Activated T-cell treated with anti-CD3 and anti-CD28 coated beads for 4 hours (primary cell): Measurements from ENCODE around the gene ATAT1.
"Not testable (repeated sequence)": the region's sequence is repeated elsewhere in the genome, so short reads cannot be mapped to it uniquely, and the experiment has no call there.

Experiments used
- DNase-seq: peaks from one replicate; pipeline ENCODE4 v3.0.0-alpha.2; 2020

The ATAT1 gene

GRCh38 chr6:30654798-30655742, 28.4 kb downstream of the ATAT1 start:
- DNase-seq = no peak

GRCh38 chr6:30655743-30656094, 29.0 kb downstream of the ATAT1 start:
- DNase-seq = no peak

GRCh38 chr6:30656513-30656912, 29.8 kb downstream of the ATAT1 start:
- no peak for DNase-seq

- no peak for DNase-seq
Observed at GRCh38 chr6:30657454-30657853, 30.8 kb downstream of the ATAT1 start.

- not testable (repeated sequence) for DNase-seq
Observed at GRCh38 chr6:30657922-30658321, 31.2 kb downstream of the ATAT1 start.

GRCh38 chr6:30664994-30665767, 38.5 kb downstream of the ATAT1 start:
- no peak for DNase-seq

GRCh38 chr6:30666300-30666699, 39.6 kb downstream of the ATAT1 start:
- DNase-seq = not testable (repeated sequence)

GRCh38 chr6:30670760-30671527, 44.3 kb downstream of the ATAT1 start:
- DNase-seq = no peak

- DNase-seq = peak; percentile 85
Observed at GRCh38 chr6:30672445-30673253, 46.0 kb downstream of the ATAT1 start, which contains the start of gene DHX16. Gene DHX16, minus strand, starts transcription at chr6:30673006. Its CDS starts 165 bp downstream, at chr6:30672841.

- DNase-seq = no peak
Observed at GRCh38 chr6:30676660-30677285, 50.1 kb downstream of the ATAT1 start.

GRCh38 chr6:30678964-30679726, 52.5 kb downstream of the ATAT1 start:
- DNase-seq = peak; percentile 88

- DNase-seq = no peak
Observed at GRCh38 chr6:30679765-30680535, 53.3 kb downstream of the ATAT1 start.

GRCh38 chr6:30681766-30682142, 55.1 kb downstream of the ATAT1 start:
- DNase-seq = no peak

GRCh38 chr6:30682143-30683117, 55.8 kb downstream of the ATAT1 start:
- peak; percentile 78 for DNase-seq

- no peak for DNase-seq
Observed at GRCh38 chr6:30683183-30683979, 56.7 kb downstream of the ATAT1 start.

- no peak for DNase-seq
Observed at GRCh38 chr6:30683980-30684338, 57.3 kb downstream of the ATAT1 start.

GRCh38 chr6:30684386-30685156, 57.9 kb downstream of the ATAT1 start:
- DNase-seq = no peak
